ENCODE data around the gene IKBKE.

IKBKE gene

GRCh38 chr1:206486995-206487788 is 16.9 kb downstream of the IKBKE start:
- no peak for TF ChIP-seq CTCF (IDR thresholded peaks at IDR 0.05; ENCODE audit: low read depth, low read length)
- no peak overlapping the region for H3K4me3 ChIP-seq (replicated peaks in 1 of 2; ENCODE audit: low read depth in 2 of 2, low read length in 2 of 2)
- DNase-seq (ENCODE audit: low read depth in 2 of 2), result no peak

GRCh38 chr1:206487970-206488369 is 17.7 kb downstream of the IKBKE start:
- no peak for TF ChIP-seq CTCF (IDR thresholded peaks at IDR 0.05; ENCODE audit: low read depth, low read length)
- DNase-seq (ENCODE audit: low read depth in 2 of 2), result no peak
- no peak overlapping the region for H3K4me3 ChIP-seq (replicated peaks in 1 of 2; ENCODE audit: low read depth in 2 of 2, low read length in 2 of 2)

- no peak for DNase-seq (ENCODE audit: low read depth in 2 of 2)
- no peak for TF ChIP-seq CTCF (IDR thresholded peaks at IDR 0.05; ENCODE audit: low read depth, low read length)
- H3K4me3 ChIP-seq (replicated peaks in 1 of 2; ENCODE audit: low read depth in 2 of 2, low read length in 2 of 2), result no peak overlapping the region
Measured at GRCh38 chr1:206488466-206488865, 18.2 kb downstream of the IKBKE start.

- DNase-seq (ENCODE audit: low read depth in 2 of 2), result peak; percentile 79 to 87
- no peak overlapping the region for H3K4me3 ChIP-seq (replicated peaks in 1 of 2; ENCODE audit: low read depth in 2 of 2, low read length in 2 of 2)
- peak; percentile 99 for TF ChIP-seq CTCF (IDR thresholded peaks at IDR 0.05; ENCODE audit: low read depth, low read length)
Measured at GRCh38 chr1:206489980-206490770, 19.9 kb downstream of the IKBKE start.

GRCh38 chr1:206490771-206491405 is 20.6 kb downstream of the IKBKE start:
- H3K4me3 ChIP-seq (replicated peaks in 1 of 2; ENCODE audit: low read depth in 2 of 2, low read length in 2 of 2), result no peak overlapping the region
- peak; percentile 43 to 66 for DNase-seq (ENCODE audit: low read depth in 2 of 2)

More at GRCh38 chr1:206490771-206491405, 20.6 kb downstream of the IKBKE start:
- TF ChIP-seq CTCF (IDR thresholded peaks at IDR 0.05; ENCODE audit: low read depth, low read length), result no peak

Data from cardiac fibroblast (primary cell).